Measurements from ENCODE around the gene WBP11.

DNA sequence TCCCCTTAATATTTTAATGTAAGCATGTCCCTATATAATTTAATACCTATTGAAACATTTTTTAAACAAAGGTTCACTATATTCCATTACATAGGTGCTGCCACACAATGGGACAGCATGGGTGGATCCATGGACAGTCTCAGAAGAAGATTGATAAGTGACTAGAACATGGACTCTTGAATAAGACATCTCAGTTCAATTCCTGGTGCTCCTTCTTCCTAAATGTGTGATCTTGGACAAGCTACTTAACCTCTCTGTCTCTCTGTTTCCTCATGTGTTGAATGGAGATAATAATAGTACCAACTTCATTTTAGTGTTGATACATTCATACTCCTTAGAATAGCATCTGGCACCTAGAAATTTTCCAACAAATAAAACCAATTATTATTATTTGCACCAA, 41.1 kb upstream of the WBP11 start:
- TF ChIP-seq, protein P1, sequence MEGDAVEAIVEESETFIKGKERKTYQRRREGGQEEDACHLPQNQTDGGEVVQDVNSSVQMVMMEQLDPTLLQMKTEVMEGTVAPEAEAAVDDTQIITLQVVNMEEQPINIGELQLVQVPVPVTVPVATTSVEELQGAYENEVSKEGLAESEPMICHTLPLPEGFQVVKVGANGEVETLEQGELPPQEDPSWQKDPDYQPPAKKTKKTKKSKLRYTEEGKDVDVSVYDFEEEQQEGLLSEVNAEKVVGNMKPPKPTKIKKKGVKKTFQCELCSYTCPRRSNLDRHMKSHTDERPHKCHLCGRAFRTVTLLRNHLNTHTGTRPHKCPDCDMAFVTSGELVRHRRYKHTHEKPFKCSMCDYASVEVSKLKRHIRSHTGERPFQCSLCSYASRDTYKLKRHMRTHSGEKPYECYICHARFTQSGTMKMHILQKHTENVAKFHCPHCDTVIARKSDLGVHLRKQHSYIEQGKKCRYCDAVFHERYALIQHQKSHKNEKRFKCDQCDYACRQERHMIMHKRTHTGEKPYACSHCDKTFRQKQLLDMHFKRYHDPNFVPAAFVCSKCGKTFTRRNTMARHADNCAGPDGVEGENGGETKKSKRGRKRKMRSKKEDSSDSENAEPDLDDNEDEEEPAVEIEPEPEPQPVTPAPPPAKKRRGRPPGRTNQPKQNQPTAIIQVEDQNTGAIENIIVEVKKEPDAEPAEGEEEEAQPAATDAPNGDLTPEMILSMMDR (IDR thresholded peaks at IDR 0.05 in 8 of 11, conservative IDR thresholded peaks at IDR 0.05 in 3 of 11) = no peak
- TF ChIP-seq POLR2AphosphoS5 (IDR thresholded peaks at IDR 0.05) (no peak), POLR2A (IDR thresholded peaks at IDR 0.05) (no peak)

Data from spleen (tissue), 7 donors.